Hepatocyte (in vitro differentiated cells): ENCODE results near the gene R3HDM4.

ENCODE experiments used
- EZH2 ChIP-seq: fragments of 200-600 bp; sonication (generic); IDR thresholded peaks from 2 replicates; pipeline ENCODE4 v1.6.1; 2016; ENCODE audit warnings: antibody characterized with exemption, mild to moderate bottlenecking, borderline replicate concordance
- TF ChIP-seq, protein P1 (sequence below): fragments of 200-600 bp; sonication (generic); IDR thresholded peaks from 2 replicates; pipeline ENCODE4 v1.5.1; 2016; ENCODE audit warnings: antibody characterized with exemption, mild to moderate bottlenecking; ENCODE audit not compliant: poor library complexity

DNA sequence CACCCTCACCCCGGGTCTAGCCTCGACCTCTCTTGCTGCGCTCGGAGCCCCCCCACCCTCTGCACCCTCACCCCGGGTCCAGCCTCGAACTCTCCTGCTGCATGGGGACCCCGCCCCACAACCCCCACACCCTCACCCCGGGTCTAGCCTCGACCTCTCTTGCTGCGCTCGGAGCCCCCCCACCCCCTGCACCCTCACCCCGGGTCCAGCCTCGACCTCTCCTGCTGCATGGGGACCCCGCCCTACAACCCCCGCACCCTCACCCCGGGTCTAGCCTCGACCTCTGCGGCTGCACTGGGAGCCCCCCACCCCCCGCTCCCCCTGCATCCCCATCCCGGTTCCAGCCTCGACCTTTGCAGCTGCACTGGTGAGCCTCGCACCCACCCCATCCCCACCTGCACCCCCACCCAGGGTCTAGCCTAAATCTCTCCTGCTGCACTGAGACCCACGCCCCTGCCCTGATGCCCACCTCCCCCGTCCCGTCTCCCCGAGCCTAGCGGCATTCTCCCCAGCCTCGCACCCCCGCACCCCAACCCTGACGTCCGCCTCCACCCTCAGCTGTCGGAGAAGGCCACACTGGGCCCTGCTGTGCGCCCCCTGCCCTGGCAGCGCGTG, 51.8 kb downstream of the R3HDM4 start:
- TF ChIP-seq EZH2 = no peak
- TF ChIP-seq, protein P1, sequence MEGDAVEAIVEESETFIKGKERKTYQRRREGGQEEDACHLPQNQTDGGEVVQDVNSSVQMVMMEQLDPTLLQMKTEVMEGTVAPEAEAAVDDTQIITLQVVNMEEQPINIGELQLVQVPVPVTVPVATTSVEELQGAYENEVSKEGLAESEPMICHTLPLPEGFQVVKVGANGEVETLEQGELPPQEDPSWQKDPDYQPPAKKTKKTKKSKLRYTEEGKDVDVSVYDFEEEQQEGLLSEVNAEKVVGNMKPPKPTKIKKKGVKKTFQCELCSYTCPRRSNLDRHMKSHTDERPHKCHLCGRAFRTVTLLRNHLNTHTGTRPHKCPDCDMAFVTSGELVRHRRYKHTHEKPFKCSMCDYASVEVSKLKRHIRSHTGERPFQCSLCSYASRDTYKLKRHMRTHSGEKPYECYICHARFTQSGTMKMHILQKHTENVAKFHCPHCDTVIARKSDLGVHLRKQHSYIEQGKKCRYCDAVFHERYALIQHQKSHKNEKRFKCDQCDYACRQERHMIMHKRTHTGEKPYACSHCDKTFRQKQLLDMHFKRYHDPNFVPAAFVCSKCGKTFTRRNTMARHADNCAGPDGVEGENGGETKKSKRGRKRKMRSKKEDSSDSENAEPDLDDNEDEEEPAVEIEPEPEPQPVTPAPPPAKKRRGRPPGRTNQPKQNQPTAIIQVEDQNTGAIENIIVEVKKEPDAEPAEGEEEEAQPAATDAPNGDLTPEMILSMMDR = no peak
